Gastroesophageal sphincter (tissue), 3 donors: Measurements from ENCODE around the gene CENPT.

Experiments used
- CTCF ChIP-seq, 4 experiments: fragments of 200-600 bp in 2 of 4; fragments of 450-650 bp in 2 of 4; sonication (generic) in 1 of 4; IDR thresholded peaks; one replicate each; pipeline ENCODE4 v1.5.1; 2017 to 2019; ENCODE audit warnings: antibody characterized with exemption in 4 of 4, mild to moderate bottlenecking in 2 of 4, moderate library complexity in 2 of 4
- POLR2A ChIP-seq, 2 donors: fragments of 450-650 bp; IDR thresholded peaks; one replicate each; pipeline ENCODE4 v1.6.1; 2017; ENCODE audit warnings: antibody characterized with exemption in 2 of 2, mild to moderate bottlenecking in 2 of 2, moderate library complexity in 1 of 2
- POLR2AphosphoS5 ChIP-seq: sonication (generic); formaldehyde crosslinking; IDR thresholded peaks from one replicate; pipeline ENCODE4 v1.6.1; 2017; ENCODE audit warnings: antibody characterized with exemption

DNA sequence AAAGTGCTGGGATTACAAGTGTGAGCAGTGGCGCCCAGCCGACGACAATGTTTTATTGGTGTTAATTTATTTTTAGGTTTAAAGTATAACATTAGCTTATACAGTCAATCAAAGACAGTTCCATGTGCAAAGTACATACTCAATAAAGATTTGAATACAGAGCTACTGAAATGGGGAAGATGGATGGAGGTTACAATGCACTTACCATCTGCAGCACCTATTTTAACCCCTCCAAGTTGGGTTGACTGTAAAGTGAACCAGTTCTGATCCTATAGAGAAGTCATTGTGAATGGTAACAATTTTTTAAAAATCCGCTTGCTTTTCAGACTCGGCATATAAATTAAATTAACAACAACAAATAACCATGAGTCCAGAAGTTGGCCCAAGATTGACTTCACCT lies 44.9 kb upstream of the CENPT start:
- TF ChIP-seq POLR2A (IDR thresholded peaks at IDR 0.05) (no peak), CTCF (IDR thresholded peaks at IDR 0.05) (no peak), POLR2AphosphoS5 (no peak)
